ENCODE data around the gene NTNG1.
"Not testable (repeated sequence)": the region's sequence is repeated elsewhere in the genome, so short reads cannot be mapped to it uniquely, and the experiment has no call there.

Gene NTNG1

GRCh38 chr1:107140703-107141490, at the start of gene NTNG1:
Gene NTNG1, plus strand, starts transcription at chr1:107141039.
- Histone ChIP-seq H3K36me3 (ENCODE audit: control insufficient read depth, insufficient read depth, low read length) (no peaks in the 10 kb centered on the region), H3K27me3 (ENCODE audit: control insufficient read depth, insufficient read depth, low read length) (peaks cover 27% of the 10 kb centered on the region), H3K4me1 (ENCODE audit: control insufficient read depth, insufficient read depth, low read length) (no peaks in the 10 kb centered on the region), H3K4me3 (ENCODE audit: low read length) (peak within 1 kb of the TSS; percentile 12), H3K9ac (ENCODE audit: low read length) (peak within 1 kb of the TSS; percentile 26), H3K9me3 (ENCODE audit: control insufficient read depth, low read length) (no peaks in the 10 kb centered on the region)

- Histone ChIP-seq H3K27me3 (ENCODE audit: control insufficient read depth, insufficient read depth, low read length) (no peaks in the 10 kb centered on the region), H3K4me3 (ENCODE audit: low read length) (no peak overlapping the region), H3K4me1 (ENCODE audit: control insufficient read depth, insufficient read depth, low read length) (no peaks in the 10 kb centered on the region), H3K9ac (ENCODE audit: low read length) (no peak overlapping the region), H3K36me3 (ENCODE audit: control insufficient read depth, insufficient read depth, low read length) (no peaks in the 10 kb centered on the region), H3K9me3 (ENCODE audit: control insufficient read depth, low read length) (no peaks in the 10 kb centered on the region)
Measured at GRCh38 chr1:107091418-107091817, 49.4 kb upstream of the NTNG1 start.

DNA sequence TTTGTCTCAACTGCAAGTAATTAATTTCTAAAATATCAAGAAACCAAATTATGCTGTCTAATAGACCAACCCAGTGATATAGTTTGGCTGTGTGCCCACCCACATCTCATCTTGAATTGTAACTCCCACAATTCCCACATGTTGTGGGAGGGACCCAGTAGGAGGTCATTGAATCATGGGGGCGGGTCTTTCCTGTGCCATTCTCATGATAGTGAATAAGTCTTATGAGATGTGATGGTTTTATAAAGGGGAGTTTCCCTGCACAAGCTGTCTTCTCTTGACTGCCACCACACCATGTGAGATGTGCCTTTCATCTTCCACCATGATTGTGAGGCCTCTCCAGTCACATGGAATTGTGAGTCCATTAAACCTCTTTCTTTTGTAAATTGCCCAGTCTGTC, 47.4 kb upstream of the NTNG1 start:
- H3K4me3 ChIP-seq (ENCODE audit: low read length); H3K27me3 ChIP-seq (ENCODE audit: control insufficient read depth, insufficient read depth, low read length): not testable (repeated sequence)

GRCh38 chr1:107095647-107096046, 45.2 kb upstream of the NTNG1 start:
- Histone ChIP-seq H3K27me3 (ENCODE audit: control insufficient read depth, insufficient read depth, low read length) (no peaks in the 10 kb centered on the region), H3K36me3 (ENCODE audit: control insufficient read depth, insufficient read depth, low read length) (no peaks in the 10 kb centered on the region), H3K4me3 (ENCODE audit: low read length) (no peak overlapping the region), H3K9me3 (ENCODE audit: control insufficient read depth, low read length) (no peaks in the 10 kb centered on the region), H3K9ac (ENCODE audit: low read length) (no peak overlapping the region), H3K4me1 (ENCODE audit: control insufficient read depth, insufficient read depth, low read length) (no peaks in the 10 kb centered on the region)

More for the DNA sequence above, 47.4 kb upstream of the NTNG1 start:
- H3K9ac ChIP-seq (ENCODE audit: low read length); H3K36me3 ChIP-seq (ENCODE audit: control insufficient read depth, insufficient read depth, low read length); H3K4me1 ChIP-seq (ENCODE audit: control insufficient read depth, insufficient read depth, low read length); H3K9me3 ChIP-seq (ENCODE audit: control insufficient read depth, low read length): not testable (repeated sequence)

DNA sequence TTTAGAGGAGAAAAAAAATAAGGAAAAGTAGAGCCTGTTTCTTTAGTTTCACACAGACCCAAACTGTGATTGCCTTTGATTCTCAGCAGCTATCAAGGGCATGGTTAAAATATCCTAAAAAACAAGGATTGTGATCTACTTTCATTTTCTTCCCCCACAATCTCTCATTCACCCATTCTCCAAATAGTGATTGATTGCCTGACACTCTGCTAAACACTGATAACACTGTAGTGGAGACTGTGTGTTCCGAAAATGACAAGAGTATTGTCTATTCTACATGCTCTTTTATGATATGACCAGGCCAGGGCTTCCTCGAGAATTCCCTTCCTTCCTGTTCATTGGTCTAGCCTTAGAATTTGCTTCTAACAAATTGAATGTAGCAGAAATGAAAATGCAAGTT, 44.1 kb upstream of the NTNG1 start:
- Histone ChIP-seq H3K4me3 (ENCODE audit: low read length) (no peak overlapping the region), H3K36me3 (ENCODE audit: control insufficient read depth, insufficient read depth, low read length) (no peaks in the 10 kb centered on the region), H3K4me1 (ENCODE audit: control insufficient read depth, insufficient read depth, low read length) (no peaks in the 10 kb centered on the region), H3K9me3 (ENCODE audit: control insufficient read depth, low read length) (no peaks in the 10 kb centered on the region), H3K9ac (ENCODE audit: low read length) (no peak overlapping the region), H3K27me3 (ENCODE audit: control insufficient read depth, insufficient read depth, low read length) (no peaks in the 10 kb centered on the region)

GRCh38 chr1:107098961-107099360, 41.9 kb upstream of the NTNG1 start:
- Histone ChIP-seq H3K27me3 (ENCODE audit: control insufficient read depth, insufficient read depth, low read length) (no peaks in the 10 kb centered on the region), H3K4me1 (ENCODE audit: control insufficient read depth, insufficient read depth, low read length) (no peaks in the 10 kb centered on the region), H3K9ac (ENCODE audit: low read length) (no peak overlapping the region), H3K4me3 (ENCODE audit: low read length) (no peak overlapping the region), H3K9me3 (ENCODE audit: control insufficient read depth, low read length) (no peaks in the 10 kb centered on the region), H3K36me3 (ENCODE audit: control insufficient read depth, insufficient read depth, low read length) (no peaks in the 10 kb centered on the region)

DNA sequence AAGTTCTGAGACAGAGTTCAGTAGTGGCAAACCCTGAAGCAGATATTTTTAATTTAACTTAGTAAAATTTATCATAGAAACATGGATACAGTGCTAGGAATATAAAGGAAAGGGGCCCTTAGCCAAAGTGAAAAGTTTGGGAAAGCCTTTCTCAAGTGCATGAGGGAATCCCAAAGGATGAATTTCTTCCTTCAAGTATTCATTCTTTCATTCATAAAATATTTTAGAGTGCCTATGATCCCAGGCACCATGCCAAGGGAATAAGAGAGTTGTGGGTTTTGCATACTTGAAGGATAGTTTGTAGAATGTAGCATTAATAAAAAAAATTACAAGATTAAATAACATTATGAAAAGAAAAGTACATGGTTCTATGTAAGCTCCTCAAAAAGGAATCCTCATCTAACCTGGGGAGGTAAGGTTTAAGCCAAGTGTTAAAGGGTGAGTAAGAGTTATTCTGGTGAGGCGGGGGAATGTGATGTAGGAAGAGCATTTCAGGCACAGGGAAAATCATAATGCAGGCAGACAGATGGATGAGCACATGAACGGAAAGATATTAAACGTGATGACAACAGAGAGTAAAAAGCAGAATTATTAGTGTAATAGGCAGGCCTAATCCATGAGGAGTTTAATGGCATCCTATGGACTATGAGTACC, 40.4 kb upstream of the NTNG1 start:
- Histone ChIP-seq H3K4me3 (ENCODE audit: low read length) (no peak overlapping the region), H3K9ac (ENCODE audit: low read length) (no peak overlapping the region), H3K27me3 (ENCODE audit: control insufficient read depth, insufficient read depth, low read length) (no peaks in the 10 kb centered on the region), H3K4me1 (ENCODE audit: control insufficient read depth, insufficient read depth, low read length) (no peaks in the 10 kb centered on the region), H3K36me3 (ENCODE audit: control insufficient read depth, insufficient read depth, low read length) (no peaks in the 10 kb centered on the region), H3K9me3 (ENCODE audit: control insufficient read depth, low read length) (no peaks in the 10 kb centered on the region)

- H3K36me3 ChIP-seq (ENCODE audit: control insufficient read depth, insufficient read depth, low read length), result no peaks in the 10 kb centered on the region
- no peaks in the 10 kb centered on the region for H3K4me1 ChIP-seq (ENCODE audit: control insufficient read depth, insufficient read depth, low read length)
- no peak overlapping the region for H3K4me3 ChIP-seq (ENCODE audit: low read length)
- H3K27me3 ChIP-seq (ENCODE audit: control insufficient read depth, insufficient read depth, low read length), result no peaks in the 10 kb centered on the region
- H3K9me3 ChIP-seq (ENCODE audit: control insufficient read depth, low read length), result no peaks in the 10 kb centered on the region
- no peak overlapping the region for H3K9ac ChIP-seq (ENCODE audit: low read length)
Measured at GRCh38 chr1:107105914-107106313, 34.9 kb upstream of the NTNG1 start.

- H3K36me3 ChIP-seq (ENCODE audit: control insufficient read depth, insufficient read depth, low read length), result no peaks in the 10 kb centered on the region
- H3K4me3 ChIP-seq (ENCODE audit: low read length), result no peak overlapping the region
Measured at GRCh38 chr1:107110326-107110725, 30.5 kb upstream of the NTNG1 start.

DNA sequence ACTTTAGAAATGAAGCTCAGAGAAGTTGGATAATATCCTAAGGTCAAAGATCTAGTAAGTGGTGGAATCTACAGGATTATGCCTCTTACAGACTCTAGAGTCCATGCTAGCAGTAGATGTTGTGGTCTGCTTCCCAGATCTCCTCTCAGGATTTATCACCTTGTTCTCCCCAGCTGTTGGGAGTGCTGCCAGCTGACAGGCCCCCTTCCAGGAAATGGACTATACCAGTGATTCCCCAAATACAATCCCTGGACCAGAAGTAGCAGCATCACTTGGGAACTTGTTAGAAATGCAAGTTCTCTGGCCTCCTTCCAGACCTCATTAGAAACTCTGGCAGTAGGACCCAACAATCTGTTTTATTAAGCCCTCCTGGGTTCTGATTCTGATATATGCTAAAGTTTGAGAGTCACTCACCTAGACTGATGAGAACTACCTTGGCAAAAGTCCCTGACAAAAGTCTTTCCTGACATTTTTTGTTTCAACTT, 24.5 kb upstream of the NTNG1 start:
- H3K4me1 ChIP-seq (ENCODE audit: control insufficient read depth, insufficient read depth, low read length), result no peaks in the 10 kb centered on the region
- no peak overlapping the region for H3K9ac ChIP-seq (ENCODE audit: low read length)
- H3K9me3 ChIP-seq (ENCODE audit: control insufficient read depth, low read length), result no peaks in the 10 kb centered on the region
- H3K27me3 ChIP-seq (ENCODE audit: control insufficient read depth, insufficient read depth, low read length), result no peaks in the 10 kb centered on the region
- no peak overlapping the region for H3K4me3 ChIP-seq (ENCODE audit: low read length)
- H3K36me3 ChIP-seq (ENCODE audit: control insufficient read depth, insufficient read depth, low read length), result no peaks in the 10 kb centered on the region

More at GRCh38 chr1:107110326-107110725, 30.5 kb upstream of the NTNG1 start:
- Histone ChIP-seq H3K9ac (ENCODE audit: low read length) (no peak overlapping the region), H3K9me3 (ENCODE audit: control insufficient read depth, low read length) (no peaks in the 10 kb centered on the region), H3K27me3 (ENCODE audit: control insufficient read depth, insufficient read depth, low read length) (no peaks in the 10 kb centered on the region), H3K4me1 (ENCODE audit: control insufficient read depth, insufficient read depth, low read length) (no peaks in the 10 kb centered on the region)

DNA sequence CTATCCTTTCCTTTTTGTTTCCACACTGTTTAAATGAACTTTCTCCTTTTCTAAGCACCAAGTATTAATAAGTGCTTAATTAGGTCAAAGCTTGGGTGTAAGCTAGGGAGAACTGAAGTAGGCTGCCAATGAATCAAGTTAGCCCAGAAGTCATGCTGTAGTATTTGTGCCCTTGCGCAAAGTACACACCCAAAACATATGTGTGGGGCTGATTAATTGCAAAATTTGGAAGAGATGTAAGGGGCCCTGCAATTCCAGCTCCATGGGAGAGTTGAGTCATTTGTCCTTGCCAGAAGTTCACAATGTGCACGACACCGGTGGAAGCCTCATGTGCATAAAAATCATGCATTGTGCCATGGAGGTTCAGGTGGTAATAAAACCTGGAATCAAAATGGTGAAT, 18.6 kb upstream of the NTNG1 start:
- no peaks in the 10 kb centered on the region for H3K36me3 ChIP-seq (ENCODE audit: control insufficient read depth, insufficient read depth, low read length)
- H3K4me1 ChIP-seq (ENCODE audit: control insufficient read depth, insufficient read depth, low read length), result no peaks in the 10 kb centered on the region
- H3K9ac ChIP-seq (ENCODE audit: low read length), result no peak overlapping the region
- no peak overlapping the region for H3K4me3 ChIP-seq (ENCODE audit: low read length)
- no peaks in the 10 kb centered on the region for H3K9me3 ChIP-seq (ENCODE audit: control insufficient read depth, low read length)
- H3K27me3 ChIP-seq (ENCODE audit: control insufficient read depth, insufficient read depth, low read length), result no peaks in the 10 kb centered on the region

DNA sequence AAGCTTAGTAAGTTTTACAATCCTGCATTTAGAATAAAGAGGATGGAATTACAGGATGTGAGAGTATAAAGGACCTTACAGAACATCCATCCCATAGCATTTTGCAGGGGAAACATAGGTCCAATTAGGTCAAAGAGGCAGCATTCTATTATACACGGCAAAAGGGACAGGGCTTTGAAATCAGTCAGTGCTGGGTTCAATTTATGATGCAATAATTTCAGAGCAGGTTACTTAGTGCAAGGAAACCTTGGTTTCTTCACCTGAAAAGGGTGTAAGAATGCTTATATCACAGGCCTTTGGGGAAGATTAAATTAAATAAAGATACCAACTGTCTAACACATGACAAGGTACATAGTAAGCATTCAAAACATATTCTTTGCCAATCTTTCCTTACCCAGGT, 17.1 kb upstream of the NTNG1 start:
- Histone ChIP-seq H3K9me3 (ENCODE audit: control insufficient read depth, low read length) (no peaks in the 10 kb centered on the region), H3K36me3 (ENCODE audit: control insufficient read depth, insufficient read depth, low read length) (no peaks in the 10 kb centered on the region), H3K27me3 (ENCODE audit: control insufficient read depth, insufficient read depth, low read length) (no peaks in the 10 kb centered on the region), H3K4me3 (ENCODE audit: low read length) (no peak overlapping the region), H3K4me1 (ENCODE audit: control insufficient read depth, insufficient read depth, low read length) (no peaks in the 10 kb centered on the region), H3K9ac (ENCODE audit: low read length) (no peak overlapping the region)

Data from mucosa of stomach (tissue), 1 donor.